ENCODE results near the gene NOL4.

GRCh38 chr18:34194239-34194638 is 30.5 kb downstream of the NOL4 start:
- TF ChIP-seq POLR2A (IDR thresholded peaks at IDR 0.05) = no peak
- no peak for TF ChIP-seq CTCF (IDR thresholded peaks at IDR 0.05)
- TF ChIP-seq POLR2AphosphoS5 (IDR thresholded peaks at IDR 0.05) = no peak

Measured in gastroesophageal sphincter (tissue), 3 donors.